Measurements from ENCODE around the gene PEX14.

- no peak for TF ChIP-seq CTCF (IDR thresholded peaks at IDR 0.05)
- TF ChIP-seq TCF7L2 (IDR thresholded peaks at IDR 0.05; ENCODE audit: low read depth, low read length) = no peak
- no peak for TF ChIP-seq POLR2AphosphoS5 (IDR thresholded peaks at IDR 0.05; ENCODE audit: low read depth, low read length)
Measured at GRCh38 chr1:10480614-10481013, 5.9 kb downstream of the PEX14 start.

Measured in Panc1 (cell line).